ENCODE measurements around the gene PGGHG. TPM values are rescaled to one million over a fixed set of nuclear protein-coding genes. Genes with fewer than 3 reads are reported as not detected.
"Not testable (repeated sequence)": the region's sequence is repeated elsewhere in the genome, so short reads cannot be mapped to it uniquely, and the experiment has no call there.

Gene PGGHG
- polyA plus RNA-seq, 1 experiment = 13.2 TPM

- POLR2A ChIA-PET = no interaction called here
- DNase-seq (ENCODE audit: low read depth) = no peak
- CTCF ChIA-PET = interaction anchor here (0.9 to 5.0 kb wide), 12 partner anchors 12 to 212 kb away, joined by 3 to 57 read pairs (median 11); partner anchors contain the start of gene IFITM3
Measured at GRCh38 chr11:306645-307371, 17.9 kb downstream of the PGGHG start.

GRCh38 chr11:307766-308708 lies 19.1 kb downstream of the PGGHG start, which contains the start of gene IFITM2:
TSS of gene IFITM2 (plus strand) at chr11:307816. CDS start at chr11:308193, 377 bp downstream.
- ChIA-PET POLR2A (interaction anchor here (0.6 kb wide), 1 partner anchor 19 kb away, joined by 3 read pairs; no protein-coding TSS in a partner anchor), CTCF (interaction anchor here (1.0 to 5.0 kb wide), 5 partner anchors 9 to 58 kb away, joined by 3 to 57 read pairs (median 3); no protein-coding TSS in a partner anchor)
- not testable (repeated sequence) for H3K27me3 ChIP-seq (ENCODE audit: control insufficient read depth, insufficient read depth, low read length); H3K36me3 ChIP-seq (ENCODE audit: control insufficient read depth, insufficient read depth, low read length); DNase-seq (ENCODE audit: low read depth)
- H3K4me3 ChIP-seq (ENCODE audit: low read depth, low read length) = peak within 1 kb of the TSS; percentile 70

More at GRCh38 chr11:306645-307371, 17.9 kb downstream of the PGGHG start:
- Histone ChIP-seq H3K4me3 (ENCODE audit: low read depth, low read length) (no peak overlapping the region), H3K36me3 (ENCODE audit: control insufficient read depth, insufficient read depth, low read length) (no peaks in the 10 kb centered on the region; the same call in 1 of the 2 replicates), H3K27me3 (ENCODE audit: control insufficient read depth, insufficient read depth, low read length) (no peaks in the 10 kb centered on the region)
- no peak for TF ChIP-seq CTCF (IDR thresholded peaks at IDR 0.05; ENCODE audit: insufficient read depth, low read depth, low read length)

GRCh38 chr11:308740-309665 lies 20.1 kb downstream of the PGGHG start:
- not testable (repeated sequence) for H3K36me3 ChIP-seq (ENCODE audit: control insufficient read depth, insufficient read depth, low read length); H3K27me3 ChIP-seq (ENCODE audit: control insufficient read depth, insufficient read depth, low read length); DNase-seq (ENCODE audit: low read depth)
- POLR2A ChIA-PET = interaction anchor here (0.6 kb wide), 1 partner anchor 60 kb away, joined by 3 read pairs; no protein-coding TSS in a partner anchor
- H3K4me3 ChIP-seq (ENCODE audit: low read depth, low read length) = peak overlapping the region; percentile 70
- CTCF ChIA-PET = interaction anchor here (0.6 to 1.3 kb wide), 8 partner anchors 26 to 196 kb away, joined by 3 to 6 read pairs (median 3); no protein-coding TSS in a partner anchor

GRCh38 chr11:309979-310572 lies 21.1 kb downstream of the PGGHG start:
- H3K27me3 ChIP-seq (ENCODE audit: control insufficient read depth, insufficient read depth, low read length); POLR2A ChIA-PET; H3K36me3 ChIP-seq (ENCODE audit: control insufficient read depth, insufficient read depth, low read length); DNase-seq (ENCODE audit: low read depth): not testable (repeated sequence)
- CTCF ChIA-PET = interaction anchor here (0.6 to 1.3 kb wide), 6 partner anchors 24 to 194 kb away, joined by 3 to 4 read pairs (median 3); no protein-coding TSS in a partner anchor
- peak overlapping the region; percentile 70 for H3K4me3 ChIP-seq (ENCODE audit: low read depth, low read length)

- H3K36me3 ChIP-seq (ENCODE audit: control insufficient read depth, insufficient read depth, low read length); H3K27me3 ChIP-seq (ENCODE audit: control insufficient read depth, insufficient read depth, low read length); DNase-seq (ENCODE audit: low read depth); POLR2A ChIA-PET: not testable (repeated sequence)
- CTCF ChIA-PET = interaction anchor here (2.1 kb wide), 1 partner anchor 45 kb away, joined by 7 read pairs; no protein-coding TSS in a partner anchor
- peak overlapping the region; percentile 15; the same call in 1 of the 2 replicates for H3K4me3 ChIP-seq (ENCODE audit: low read depth, low read length)
Measured at GRCh38 chr11:311013-311748, 22.3 kb downstream of the PGGHG start.
